GM21529 (cell line): Measurements from ENCODE around the gene ACTL6A.
"Not testable (repeated sequence)": the region's sequence is repeated elsewhere in the genome, so short reads cannot be mapped to it uniquely, and the experiment has no call there.

Source experiments
- ATAC-seq: cut with Tn5 transposase; IDR thresholded peaks from one replicate; pipeline ENCODE4 v1.9.1; 2021; ENCODE audit not compliant: unreplicated experiment

ACTL6A gene

GRCh38 chr3:179562591-179563270 is at the start of gene ACTL6A:
ACTL6A (plus strand) TSS chr3:179562926; CDS start chr3:179563093, 167 bp downstream.
- peak; percentile 94 for ATAC-seq

GRCh38 chr3:179513862-179514261 is 48.9 kb upstream of the ACTL6A start:
- no peak for ATAC-seq

- not testable (repeated sequence) for ATAC-seq
Observed at GRCh38 chr3:179516461-179517251, 46.1 kb upstream of the ACTL6A start.

- ATAC-seq = no peak
Observed at GRCh38 chr3:179526482-179526881, 36.2 kb upstream of the ACTL6A start.

GRCh38 chr3:179526989-179527391 is 35.7 kb upstream of the ACTL6A start:
- no peak for ATAC-seq

- no peak for ATAC-seq
Observed at GRCh38 chr3:179528772-179529171, 34.0 kb upstream of the ACTL6A start.

- ATAC-seq = no peak
Observed at GRCh38 chr3:179531576-179531975, 31.1 kb upstream of the ACTL6A start.

GRCh38 chr3:179533274-179533673 is 29.5 kb upstream of the ACTL6A start:
- no peak for ATAC-seq

- no peak for ATAC-seq
Observed at GRCh38 chr3:179536256-179536655, 26.5 kb upstream of the ACTL6A start.

- no peak for ATAC-seq
Observed at GRCh38 chr3:179541094-179541493, 21.6 kb upstream of the ACTL6A start.

GRCh38 chr3:179541596-179541995 is 21.1 kb upstream of the ACTL6A start:
- ATAC-seq = no peak

- ATAC-seq = no peak
Observed at GRCh38 chr3:179542375-179542774, 20.4 kb upstream of the ACTL6A start.

GRCh38 chr3:179544981-179545645 is 17.6 kb upstream of the ACTL6A start:
- ATAC-seq = no peak

- ATAC-seq = no peak
Observed at GRCh38 chr3:179546814-179547241, 15.9 kb upstream of the ACTL6A start.

- ATAC-seq = no peak
Observed at GRCh38 chr3:179551349-179552105, 11.2 kb upstream of the ACTL6A start.

- ATAC-seq = no peak
Observed at GRCh38 chr3:179558742-179559364, 3.9 kb upstream of the ACTL6A start.

- no peak for ATAC-seq
Observed at GRCh38 chr3:179560791-179561190, 1.9 kb upstream of the ACTL6A start.

- peak; percentile 51 for ATAC-seq
Observed at GRCh38 chr3:179563271-179563783, 601 bp downstream of the ACTL6A start.

GRCh38 chr3:179565496-179565895 is 2.8 kb downstream of the ACTL6A start:
- ATAC-seq = no peak

- ATAC-seq = no peak
Observed at GRCh38 chr3:179580992-179581391, 18.3 kb downstream of the ACTL6A start.
